ENCODE results near the gene TOM1L2.

GRCh38 chr17:18004884-18005305 lies 32.7 kb upstream of the TOM1L2 start:
- TF ChIP-seq RCOR1 (IDR thresholded peaks at IDR 0.05; ENCODE audit: insufficient replicate concordance, low read length) (no peak), SMC3 (IDR thresholded peaks at IDR 0.05; ENCODE audit: low read depth, low read length) (no peak), CTCF (conservative IDR thresholded peaks at IDR 0.05; ENCODE audit: low read depth, low read length) (peak; percentile 21; the same call in 1 of the 2 replicates), USF2 (IDR thresholded peaks at IDR 0.05; ENCODE audit: low read depth, low read length) (no peak), RAD21 (IDR thresholded peaks at IDR 0.05; ENCODE audit: low read length) (no peak), CEBPB (IDR thresholded peaks at IDR 0.05; ENCODE audit: low read depth, low read length) (no peak), POLR2A (IDR thresholded peaks at IDR 0.05; ENCODE audit: low read depth, low read length) (no peak), CHD1 (IDR thresholded peaks at IDR 0.05; ENCODE audit: low read depth, low read length) (no peak), BHLHE40 (IDR thresholded peaks at IDR 0.05; ENCODE audit: low read depth, low read length) (no peak)

Measured in IMR-90 (cell line).